Measurements from ENCODE around the gene ISY1.
"Not testable (repeated sequence)": the region's sequence is repeated elsewhere in the genome, so short reads cannot be mapped to it uniquely, and the experiment has no call there.

Gene ISY1

GRCh38 chr3:129166579-129167332 is 5.9 kb upstream of the ISY1 start:
- no peak for DNase-seq (ENCODE audit: low spot score)

DNA sequence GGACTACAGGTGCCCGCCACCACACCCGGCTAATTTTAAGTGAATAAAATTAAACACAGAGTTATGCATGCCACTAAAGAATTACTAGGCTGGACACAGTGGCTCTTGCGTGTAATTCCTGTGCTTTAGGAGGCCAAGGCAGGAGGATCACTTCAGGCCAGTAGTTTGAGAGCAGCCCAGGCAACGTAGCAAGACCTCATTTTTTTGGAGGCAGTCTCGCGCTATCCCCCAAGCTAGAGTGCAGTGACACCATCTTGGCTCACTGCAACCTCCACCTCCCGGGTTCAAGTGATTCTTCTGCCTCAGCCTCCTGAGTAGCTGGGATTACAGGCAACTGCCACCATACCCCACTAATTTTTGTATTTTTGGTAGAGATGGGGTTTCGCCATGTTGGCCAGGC is 4.7 kb upstream of the ISY1 start:
- DNase-seq (ENCODE audit: low spot score), result not testable (repeated sequence)

- DNase-seq (ENCODE audit: low spot score), result no peak
Measured at GRCh38 chr3:129164500-129164899, 3.6 kb upstream of the ISY1 start.

DNA sequence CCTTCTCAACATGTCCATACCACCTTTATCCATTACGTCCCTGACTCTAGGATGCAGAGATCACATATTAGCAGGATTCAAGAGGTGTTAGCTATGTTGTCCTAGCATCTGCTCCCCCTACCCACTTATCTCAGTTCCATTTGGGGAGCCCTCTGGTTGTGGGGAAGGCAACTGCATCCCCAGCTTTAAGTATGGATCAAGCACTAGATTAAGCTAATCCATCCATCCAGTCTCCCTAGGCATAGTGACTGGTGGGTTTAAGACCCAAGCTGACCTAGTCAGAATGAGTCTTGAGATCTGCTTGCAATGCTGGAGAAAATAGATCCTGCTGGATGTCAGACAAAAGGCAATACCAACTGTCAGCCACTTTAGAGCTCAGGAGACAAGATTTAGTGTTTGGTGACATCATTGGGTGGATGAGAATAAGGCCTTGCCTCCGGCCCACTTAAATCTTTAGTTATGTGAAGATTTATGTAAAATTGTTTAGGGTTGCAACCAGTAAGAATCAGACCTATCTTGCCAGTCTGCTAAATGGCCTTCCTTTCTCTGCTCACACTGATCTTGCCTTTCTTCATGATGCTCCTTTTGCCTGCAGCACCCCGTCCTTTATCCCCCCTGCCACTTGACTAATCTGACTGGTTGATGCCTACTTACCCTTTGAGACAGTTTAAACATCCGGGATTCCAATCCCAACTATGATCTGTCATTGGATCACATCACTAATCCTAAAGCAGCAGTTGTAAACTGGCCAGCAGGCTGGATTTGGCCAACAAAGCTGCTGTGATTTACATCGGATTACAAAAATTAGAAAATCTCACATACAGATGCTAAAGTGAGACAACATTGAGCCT is 2.1 kb upstream of the ISY1 start:
- no peak for DNase-seq (ENCODE audit: low spot score)

DNA sequence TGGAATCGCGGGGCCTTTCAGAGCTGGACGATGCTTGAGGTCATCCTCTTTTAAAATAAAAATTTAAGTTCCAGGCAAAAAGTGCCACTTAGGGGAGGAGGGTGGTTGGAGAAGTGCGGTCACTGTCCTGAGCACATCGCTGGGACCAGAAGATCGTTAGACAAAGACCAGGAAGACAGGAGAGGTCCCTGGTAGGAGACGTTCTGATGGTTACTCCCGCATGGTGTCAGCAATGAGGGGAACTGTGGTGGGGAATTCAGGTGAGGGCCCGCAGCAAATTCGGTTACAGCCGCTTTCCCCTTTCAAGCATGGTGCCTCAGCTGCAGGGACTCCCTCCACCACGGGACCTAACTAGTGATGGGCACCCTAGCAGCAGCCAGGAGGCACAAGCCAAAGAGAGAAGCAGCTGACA is 1.0 kb upstream of the ISY1 start:
- no peak for DNase-seq (ENCODE audit: low spot score)

- no peak for DNase-seq (ENCODE audit: low spot score)
Measured at GRCh38 chr3:129144786-129145185, 16.1 kb downstream of the ISY1 start.

DNA sequence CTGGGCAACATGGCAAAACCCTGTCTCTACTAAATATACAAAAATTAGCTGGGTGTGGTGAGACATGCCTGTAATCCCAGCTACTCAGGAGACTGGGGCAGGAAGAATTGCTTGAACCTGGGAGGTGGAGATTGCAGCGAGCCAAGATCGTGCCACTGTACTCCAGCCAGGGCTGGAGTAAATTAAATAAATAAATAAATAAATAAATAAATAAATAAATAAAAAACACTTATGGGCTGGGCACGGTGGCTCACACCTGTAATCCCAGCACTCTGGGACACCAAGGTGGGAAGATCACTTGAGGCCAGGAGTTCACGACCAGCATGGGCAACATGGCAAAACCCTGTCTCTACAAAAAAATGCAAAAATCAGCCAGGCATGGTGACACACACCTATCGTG is 19.9 kb downstream of the ISY1 start:
- DNase-seq (ENCODE audit: low spot score), result not testable (repeated sequence)

GRCh38 chr3:129139911-129140310 is 21.0 kb downstream of the ISY1 start:
- no peak for DNase-seq (ENCODE audit: low spot score)

DNA sequence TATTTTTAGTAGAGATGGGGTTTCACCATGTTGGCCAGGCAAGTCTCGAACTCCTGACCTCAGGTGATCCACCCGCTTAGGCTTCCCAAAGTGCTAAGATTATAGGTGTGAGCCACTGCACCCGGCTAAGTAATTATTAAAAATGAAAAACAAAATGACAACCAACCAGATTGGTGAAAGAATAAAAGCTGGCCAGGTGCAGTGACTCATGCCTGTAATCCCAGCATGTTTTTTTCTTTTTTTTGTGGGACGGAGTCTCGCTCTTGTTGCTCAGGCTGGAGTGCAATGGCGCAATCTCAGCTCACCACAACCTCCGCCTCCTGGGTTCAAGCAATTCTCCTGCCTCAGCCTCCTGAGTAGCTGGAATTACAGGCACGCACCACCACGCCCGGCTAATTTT is 24.6 kb downstream of the ISY1 start:
- DNase-seq (ENCODE audit: low spot score), result not testable (repeated sequence)

DNA sequence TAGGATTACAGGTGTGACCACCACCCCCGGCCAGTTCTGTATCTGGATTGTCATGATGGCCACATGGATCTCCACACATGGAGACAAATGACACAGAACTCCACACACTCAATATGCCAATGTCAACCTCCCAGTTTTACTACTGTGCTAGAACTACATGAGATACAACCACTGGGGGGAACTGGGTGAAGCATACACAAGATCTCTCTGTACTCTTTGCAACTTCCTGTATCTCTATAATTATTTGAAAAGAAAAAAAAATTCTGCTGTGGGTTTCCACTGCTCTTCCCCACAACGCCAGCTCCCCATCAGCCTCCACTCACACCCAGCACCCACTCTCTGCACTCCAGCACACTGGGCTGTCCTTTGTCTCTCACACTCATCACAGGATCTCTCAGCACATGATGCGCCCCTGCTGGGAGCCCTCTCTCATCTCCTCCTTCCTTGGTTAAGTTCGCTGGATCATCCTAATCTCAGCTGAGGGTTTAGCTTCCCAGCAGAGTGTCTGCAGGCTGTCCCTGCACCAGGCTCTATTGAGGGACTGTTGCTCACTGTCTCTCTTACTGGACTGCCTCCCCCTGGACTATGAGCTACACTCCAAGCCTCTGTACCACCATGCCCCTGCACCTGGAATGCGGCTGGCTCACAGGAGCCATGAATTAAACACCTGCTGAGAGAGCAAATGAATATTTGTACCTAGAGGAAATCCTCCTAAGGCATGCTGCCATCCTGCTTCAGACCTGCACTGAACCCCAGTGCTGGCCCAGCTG is 28.6 kb downstream of the ISY1 start:
- no peak for DNase-seq (ENCODE audit: low spot score)

GRCh38 chr3:129131465-129132088 is 29.3 kb downstream of the ISY1 start:
- DNase-seq (ENCODE audit: low spot score), result no peak

DNA sequence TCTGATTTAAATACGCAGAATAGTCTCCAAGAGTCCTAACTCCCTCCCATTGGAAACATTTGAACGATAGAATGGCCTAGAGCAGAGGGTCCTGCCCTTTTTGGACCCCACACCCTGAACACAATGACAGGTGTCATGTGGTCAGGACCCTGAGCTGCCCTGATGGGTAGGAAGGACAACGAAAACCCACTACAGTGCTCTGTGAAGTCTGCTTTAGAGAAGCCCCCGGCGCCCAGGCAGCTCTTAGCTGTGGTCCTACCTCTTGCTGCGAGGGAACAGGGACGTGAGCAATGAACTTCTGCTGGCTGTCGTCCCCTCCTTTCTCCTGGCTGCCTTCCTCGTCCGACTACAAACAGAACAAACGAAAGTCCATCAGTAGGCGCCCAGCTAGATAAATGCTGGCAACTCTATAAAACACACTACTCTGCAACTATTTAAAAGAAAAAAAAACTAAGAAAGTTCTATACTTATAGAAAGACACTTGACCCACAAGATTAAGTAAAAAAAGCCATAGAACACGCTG is 30.5 kb downstream of the ISY1 start:
- no peak for DNase-seq (ENCODE audit: low spot score)

DNA sequence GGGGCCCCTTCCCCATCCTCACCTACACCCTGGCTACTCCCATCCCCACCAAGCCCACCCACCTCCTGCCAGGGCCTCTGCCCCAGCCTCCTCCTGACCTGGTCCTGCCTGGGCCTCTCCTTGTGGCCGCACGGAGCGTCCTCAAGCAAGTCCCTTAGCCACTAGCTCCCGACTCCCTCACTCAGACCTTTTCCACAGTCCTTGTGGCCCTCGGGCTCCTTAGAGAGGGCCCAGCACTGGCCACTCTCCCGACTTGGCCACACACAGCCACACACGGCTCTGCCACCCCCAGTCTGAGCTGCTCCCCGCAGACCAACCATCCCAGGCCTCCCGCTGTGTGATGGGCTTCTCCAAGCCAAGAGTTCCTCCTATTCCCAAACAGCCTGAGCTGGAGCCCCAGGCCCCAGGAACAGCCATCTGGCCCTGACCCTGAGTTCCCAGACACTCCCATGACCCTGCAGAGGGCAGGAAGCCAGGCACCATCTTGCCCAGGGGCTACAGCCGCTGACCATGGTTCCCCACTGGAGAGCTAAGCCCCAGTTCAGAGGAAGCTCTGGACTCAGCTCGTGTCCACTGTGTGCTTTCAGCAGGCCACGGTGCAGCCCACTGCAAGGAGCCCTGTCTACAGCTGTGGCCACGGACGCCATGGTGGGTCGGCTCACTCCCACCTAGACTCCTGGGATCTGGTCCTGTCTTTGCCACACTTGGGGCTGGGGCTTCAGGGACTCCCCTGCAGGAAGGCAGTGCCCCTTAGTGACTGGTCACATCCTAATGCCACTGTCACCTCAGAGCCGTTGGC is 32.3 kb downstream of the ISY1 start:
- no peak for DNase-seq (ENCODE audit: low spot score)

- no peak for DNase-seq (ENCODE audit: low spot score)
Measured at GRCh38 chr3:129126726-129127280, 34.1 kb downstream of the ISY1 start.

DNA sequence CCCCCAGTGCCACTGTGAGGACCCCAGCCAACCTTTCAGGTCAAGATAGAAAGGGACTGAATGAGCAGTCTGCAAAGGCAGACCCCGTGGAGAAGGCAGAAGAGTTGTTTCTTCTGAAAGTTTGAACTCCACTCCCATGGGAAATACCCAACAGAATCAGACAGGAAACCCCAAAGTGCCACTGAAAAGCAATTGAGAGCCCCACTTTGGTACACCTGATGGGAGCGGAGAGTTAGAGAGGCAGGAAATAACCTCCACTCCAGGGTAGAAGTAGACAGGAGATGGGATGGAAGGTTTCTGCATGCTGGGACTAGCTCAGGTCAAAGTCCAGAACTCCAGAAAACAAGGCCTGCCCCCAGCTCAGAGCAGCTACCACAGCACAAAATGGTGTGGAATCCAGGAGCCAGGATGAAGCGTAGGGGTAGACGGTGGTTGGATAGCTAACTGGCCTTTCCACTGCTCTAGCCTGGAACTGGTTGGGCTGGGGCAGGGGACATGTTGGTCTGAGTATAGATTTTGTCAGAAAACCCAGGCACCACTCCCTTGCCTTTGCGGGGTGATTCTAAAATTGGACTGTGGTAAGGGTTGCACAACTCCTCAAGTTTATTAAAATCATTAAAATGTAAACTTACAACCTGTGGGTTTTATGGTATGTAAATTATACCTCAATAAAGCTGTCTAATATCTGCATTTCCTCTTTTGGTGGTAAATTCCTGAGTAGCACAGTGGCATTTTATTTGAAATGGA is 37.4 kb downstream of the ISY1 start:
- DNase-seq (ENCODE audit: low spot score), result no peak

DNA sequence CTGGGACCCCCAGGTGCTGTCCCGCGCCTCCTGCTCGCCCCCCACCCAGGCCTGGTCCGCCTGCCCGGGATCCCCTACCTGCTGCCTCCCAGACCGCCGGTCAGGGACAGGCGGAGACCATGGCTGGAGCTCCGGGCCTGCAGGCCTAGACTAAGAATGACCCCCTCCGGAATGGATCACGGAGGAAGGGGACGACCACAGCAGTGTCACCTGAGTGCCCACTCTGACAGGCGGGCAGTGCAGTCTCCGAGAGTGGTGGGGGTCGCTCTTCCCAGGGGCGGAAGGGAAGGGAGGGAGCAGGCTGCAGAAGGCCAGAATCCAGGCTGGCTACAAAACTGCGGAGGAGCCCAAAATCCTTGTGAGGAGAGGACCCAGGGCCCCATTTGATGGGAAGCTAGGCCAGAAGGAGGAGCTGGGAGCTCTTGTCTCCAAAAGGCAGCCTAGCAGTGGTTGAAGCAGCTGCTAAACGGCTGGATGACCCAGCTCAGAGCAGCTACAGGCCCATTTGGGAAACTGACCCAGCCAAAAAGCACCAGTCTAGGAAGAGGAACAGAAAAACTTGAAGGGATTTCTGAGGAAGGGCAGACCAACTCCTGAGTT is 38.4 kb downstream of the ISY1 start:
- no peak for DNase-seq (ENCODE audit: low spot score)

DNA sequence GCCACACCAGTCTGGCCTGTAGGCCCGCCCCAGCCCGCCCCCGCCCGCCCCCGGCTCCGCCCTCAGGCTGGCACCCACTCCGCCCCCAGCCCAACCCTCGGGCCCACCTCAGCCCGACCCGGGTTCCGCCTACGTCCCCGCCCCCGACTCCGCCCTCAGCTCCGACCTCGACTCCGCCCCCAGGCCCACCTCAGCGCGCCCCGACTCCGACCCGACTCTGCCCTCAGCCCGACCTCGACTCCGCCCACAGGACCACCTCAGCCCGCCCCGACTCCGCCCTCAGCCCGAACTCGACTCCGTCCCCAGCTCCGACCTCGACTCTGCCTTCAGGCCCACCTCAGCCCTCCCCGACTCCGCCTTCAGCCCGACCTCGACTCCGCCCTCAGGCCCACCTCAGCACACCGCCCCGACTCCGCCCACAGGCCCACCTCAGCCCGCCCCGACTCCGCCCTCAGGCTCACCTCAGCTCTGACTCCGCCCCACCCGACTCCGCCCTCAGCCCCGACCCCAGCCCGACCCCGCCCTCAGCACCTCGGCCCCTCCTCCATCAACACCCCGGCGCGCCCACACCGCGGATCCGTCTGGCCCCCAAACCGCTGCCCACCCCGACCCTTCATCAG is 39.0 kb downstream of the ISY1 start, which contains the start of gene RAB43:
Gene RAB43, minus strand, starts transcription at position 13 of the 620 bp plus-strand sequence. CDS start 315 bp downstream, outside the sequence.
- peak; percentile 72 for DNase-seq (ENCODE audit: low spot score)

GRCh38 chr3:129121016-129121791 is 39.7 kb downstream of the ISY1 start:
- DNase-seq (ENCODE audit: low spot score), result no peak

All from hematopoietic multipotent progenitor cell treated with erythropoietin and hydrocortisone succinate and interleukin-3 and kit ligand, for 17 days (in vitro differentiated cells).